HG03354 (cell line): Measurements from ENCODE around the gene TAF7.
"Not testable (repeated sequence)": the region's sequence is repeated elsewhere in the genome, so short reads cannot be mapped to it uniquely, and the experiment has no call there.

Experiments used
- ATAC-seq: cut with Tn5 transposase; IDR thresholded peaks from one replicate; pipeline ENCODE4 v1.9.1; 2021; ENCODE audit warnings: mild to moderate bottlenecking; ENCODE audit not compliant: unreplicated experiment, poor library complexity, severe bottlenecking

TAF7 gene

GRCh38 chr5:141340781-141341354 lies 20.3 kb upstream of the TAF7 start:
- ATAC-seq = not testable (repeated sequence)

GRCh38 chr5:141338538-141339306 lies 18.1 kb upstream of the TAF7 start, which contains the start of gene PCDHGA2:
PCDHGA2 (plus strand) TSS chr5:141338760.
- no peak for ATAC-seq

- not testable (repeated sequence) for ATAC-seq
Measured at GRCh38 chr5:141332571-141332970, 12.0 kb upstream of the TAF7 start.

GRCh38 chr5:141330299-141331080 lies 9.9 kb upstream of the TAF7 start, which contains the start of gene PCDHGA1:
PCDHGA1 (plus strand) TSS chr5:141330514.
- ATAC-seq = no peak

- ATAC-seq = no peak
Measured at GRCh38 chr5:141328231-141328630, 7.6 kb upstream of the TAF7 start.

DNA sequence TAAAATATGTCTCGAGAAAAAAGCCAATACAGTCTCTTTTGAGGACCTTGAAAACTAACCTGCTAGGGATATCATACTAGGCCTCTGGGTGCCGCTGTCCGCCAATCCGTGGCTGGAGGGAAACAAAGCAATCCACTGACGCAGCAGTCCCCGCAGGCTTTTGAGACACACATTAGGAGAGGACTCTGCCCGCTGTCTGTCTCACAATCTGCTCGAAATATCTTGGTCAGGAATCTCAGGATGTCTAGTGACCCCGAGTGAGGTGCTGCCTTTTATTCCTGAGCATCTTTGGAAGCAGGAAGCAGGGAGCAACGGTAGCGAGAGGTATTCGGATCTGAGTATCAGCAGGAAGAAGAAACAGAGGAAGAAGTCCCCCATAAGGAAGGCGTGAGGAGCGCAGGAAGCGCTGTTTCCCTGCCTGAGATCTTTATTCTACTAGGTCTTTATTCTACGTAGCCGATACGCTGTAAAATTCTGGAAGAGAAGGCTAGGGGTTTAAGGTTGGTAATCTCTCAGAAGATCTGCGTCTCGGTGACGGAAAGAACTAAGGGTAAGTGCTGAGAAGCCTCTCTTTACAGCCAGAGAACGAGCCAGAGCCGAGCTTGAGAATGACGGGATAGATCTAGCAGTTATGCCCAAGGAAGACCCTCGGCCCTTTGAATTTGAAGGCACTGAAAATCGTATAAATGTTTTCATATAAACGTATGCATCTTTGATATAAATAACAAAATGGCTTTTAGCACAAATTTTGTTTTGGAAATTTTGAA lies 5.7 kb upstream of the TAF7 start:
- ATAC-seq = peak; percentile 91

DNA sequence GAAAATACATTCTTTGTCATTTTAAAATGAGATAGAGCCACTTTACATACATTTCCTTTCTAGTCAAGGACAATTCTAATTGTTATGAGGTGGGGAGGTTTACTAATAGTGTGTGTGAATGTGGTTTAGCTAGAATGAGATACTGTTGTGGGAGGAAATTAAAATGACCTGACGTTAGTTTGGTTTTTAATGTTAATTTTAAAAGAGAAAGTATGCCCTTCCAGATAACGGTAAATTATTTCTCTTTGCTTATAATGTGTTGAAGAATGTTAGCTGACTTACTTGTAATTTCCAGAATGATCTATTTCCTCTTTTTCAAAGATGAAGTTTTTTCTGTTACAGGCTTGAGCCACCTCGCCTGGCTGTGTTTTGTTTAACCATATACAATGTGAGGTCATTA lies 1.7 kb upstream of the TAF7 start:
- ATAC-seq = no peak

- no peak for ATAC-seq
Measured at GRCh38 chr5:141319699-141320098, 885 bp downstream of the TAF7 start.

DNA sequence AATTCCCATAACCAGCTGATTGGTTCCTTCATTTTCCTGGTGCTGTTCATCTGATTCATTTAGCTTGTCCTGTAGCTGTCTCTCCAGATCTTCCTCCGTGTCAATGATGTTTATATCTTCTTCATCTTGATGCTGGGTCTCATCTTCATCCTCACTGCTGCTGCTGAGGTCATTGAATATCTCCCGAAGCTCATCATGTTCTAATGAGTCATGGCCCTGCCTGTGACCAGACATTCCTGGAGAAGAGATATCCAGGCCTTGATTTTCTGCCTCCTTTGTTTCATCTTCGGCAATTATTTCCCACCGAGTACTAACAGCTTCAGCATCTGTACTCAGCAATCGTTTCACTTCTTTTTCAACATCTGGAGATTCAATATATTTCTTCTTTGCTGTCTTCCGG lies 1.4 kb downstream of the TAF7 start:
- ATAC-seq = no peak

GRCh38 chr5:141316963-141317362 lies 3.6 kb downstream of the TAF7 start:
- ATAC-seq = not testable (repeated sequence)

GRCh38 chr5:141313711-141314110 lies 6.9 kb downstream of the TAF7 start:
- no peak for ATAC-seq

DNA sequence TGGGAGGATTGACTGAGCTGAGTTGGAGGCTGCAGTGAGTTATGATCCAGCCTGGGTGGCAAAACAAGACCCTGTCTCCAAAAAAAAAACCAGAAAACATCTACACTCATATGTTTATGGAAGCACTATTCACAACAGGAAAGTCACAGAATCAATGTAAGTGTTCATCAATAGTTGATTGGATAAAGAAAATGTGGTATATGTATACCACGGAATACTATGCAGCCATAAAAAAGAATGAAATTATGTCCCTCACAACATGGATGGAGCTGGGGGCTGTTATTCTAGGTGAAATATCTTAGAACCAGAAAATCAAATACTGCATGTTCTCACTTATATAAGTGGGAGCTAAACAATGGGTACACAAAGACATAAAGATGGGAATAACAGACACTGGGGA lies 14.0 kb downstream of the TAF7 start:
- no peak for ATAC-seq

DNA sequence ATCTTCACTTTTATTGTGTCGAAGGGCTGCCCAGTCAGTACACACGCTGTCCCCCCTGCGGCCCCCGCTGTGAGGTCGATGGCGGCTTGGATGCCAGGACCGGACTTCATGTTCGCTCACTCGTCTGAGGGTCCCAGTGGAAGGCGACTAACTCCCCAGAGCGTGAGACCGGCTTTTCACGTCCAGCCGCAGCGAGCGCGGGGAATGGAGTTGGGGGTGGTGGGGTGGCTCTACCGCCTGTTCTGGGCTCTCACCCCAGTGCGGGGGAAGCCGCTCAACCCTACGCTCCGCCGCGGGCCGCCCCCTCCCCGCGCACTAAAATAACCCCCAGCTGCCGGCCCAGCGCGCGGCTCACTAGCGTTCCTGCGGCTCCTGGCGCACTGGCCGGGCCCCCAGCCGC lies 16.8 kb downstream of the TAF7 start, which contains the start of gene SLC25A2:
TSS of gene SLC25A2 (minus strand) at position 294 of the 400 bp plus-strand sequence. CDS start at position 110, 184 bp downstream.
- ATAC-seq = no peak

- ATAC-seq = no peak
Measured at GRCh38 chr5:141298376-141298775, 22.2 kb downstream of the TAF7 start.

DNA sequence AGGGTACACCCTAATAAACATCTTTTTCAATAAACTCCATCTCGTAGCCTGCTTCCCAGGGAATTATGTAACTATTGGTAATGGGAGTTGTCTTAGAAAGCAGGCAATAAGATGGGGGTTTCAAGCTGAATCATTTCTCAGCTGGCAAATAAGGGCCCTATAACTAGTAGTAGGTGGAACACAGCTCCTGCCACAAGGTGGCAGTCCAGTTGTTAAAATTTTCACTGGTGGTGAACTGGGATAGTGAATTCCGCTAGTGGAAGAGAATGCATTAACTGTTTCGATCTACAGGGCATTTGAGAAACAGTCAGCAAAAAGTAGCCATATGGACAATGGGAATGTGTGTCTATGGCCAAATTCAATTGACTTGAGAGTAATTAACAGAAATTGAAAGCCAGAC lies 47.7 kb downstream of the TAF7 start:
- no peak for ATAC-seq

DNA sequence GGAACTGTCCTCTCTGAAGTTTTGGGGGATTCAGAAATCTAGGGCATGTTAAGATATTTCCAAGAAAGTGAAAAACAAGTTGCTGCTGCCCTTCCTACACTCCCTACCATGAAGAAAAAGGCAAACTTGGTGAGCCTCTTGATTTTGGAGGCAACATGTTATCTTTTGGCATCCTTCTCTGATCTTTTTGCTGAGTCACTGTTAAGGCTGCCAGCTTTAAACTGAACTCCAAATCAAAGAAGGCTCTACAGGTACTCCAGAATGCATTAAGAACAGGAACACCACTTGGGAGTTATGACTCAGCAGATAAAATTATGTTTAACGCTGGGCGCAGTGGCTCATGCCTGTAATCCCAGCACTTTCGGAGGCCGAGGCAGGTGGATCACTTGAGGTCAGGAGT lies 51.4 kb downstream of the TAF7 start:
- ATAC-seq = no peak
